Endothelial cell of umbilical vein (primary cell): ENCODE data around the gene RASGRF1.

ENCODE experiments used
- CTCF ChIP-seq, 2 donors: IDR thresholded peaks; 1 replicate in 1 of 2; 2 replicates in 1 of 2; pipeline ENCODE4 v1.5.1; 2011; ENCODE audit warnings: low read length in 2 of 2, mild to moderate bottlenecking in 2 of 2, moderate library complexity in 2 of 2, control low read depth in 1 of 2, inconsistent platforms in 1 of 2, low read depth in 1 of 2; ENCODE audit not compliant: insufficient read depth in 1 of 2; ENCODE audit errors: extremely low read depth in 1 of 2
- GATA2 ChIP-seq: IDR thresholded peaks from 2 replicates; pipeline ENCODE4 v1.7.0; 2011; ENCODE audit warnings: low read depth, mild to moderate bottlenecking, moderate library complexity, mixed read lengths, low read length; ENCODE audit not compliant: insufficient read length, insufficient read depth

GRCh38 chr15:79101866-79102581 lies 11.4 kb upstream of the RASGRF1 start:
- TF ChIP-seq CTCF (IDR thresholded peaks at IDR 0.05; ENCODE audit: extremely low read depth in 1 of 2, insufficient read depth in 1 of 2, low read depth in 1 of 2, low read length in 2 of 2) (no peak), GATA2 (no peak)
